ENCODE data around the gene EPB42.

DNA sequence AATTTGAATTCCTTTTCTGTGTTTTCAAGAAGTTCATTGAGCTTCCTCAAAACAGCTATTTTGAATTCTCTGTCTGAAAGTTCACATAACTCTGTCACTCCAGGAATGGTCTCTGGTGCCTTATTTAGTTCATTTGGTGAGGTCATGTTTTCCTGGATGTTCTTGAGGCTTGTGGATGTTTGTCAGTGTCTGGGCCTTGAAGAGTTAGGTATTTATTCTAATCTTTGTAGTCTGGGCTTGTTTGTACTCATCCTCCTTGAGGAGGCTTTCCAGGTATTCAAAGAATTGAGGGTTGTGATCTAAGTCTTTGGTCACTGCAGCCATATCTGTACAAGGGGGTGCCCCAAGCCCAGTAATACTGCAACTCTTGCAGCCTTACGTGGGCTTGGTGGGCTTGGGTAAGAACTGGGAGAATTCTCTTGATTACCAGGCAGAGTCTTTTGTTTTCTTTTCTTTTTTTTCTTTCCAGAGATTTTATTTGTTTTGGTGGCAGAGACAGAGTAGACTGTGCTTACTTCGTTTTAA, 55.0 kb downstream of the EPB42 start:
- TF ChIP-seq, protein P1, sequence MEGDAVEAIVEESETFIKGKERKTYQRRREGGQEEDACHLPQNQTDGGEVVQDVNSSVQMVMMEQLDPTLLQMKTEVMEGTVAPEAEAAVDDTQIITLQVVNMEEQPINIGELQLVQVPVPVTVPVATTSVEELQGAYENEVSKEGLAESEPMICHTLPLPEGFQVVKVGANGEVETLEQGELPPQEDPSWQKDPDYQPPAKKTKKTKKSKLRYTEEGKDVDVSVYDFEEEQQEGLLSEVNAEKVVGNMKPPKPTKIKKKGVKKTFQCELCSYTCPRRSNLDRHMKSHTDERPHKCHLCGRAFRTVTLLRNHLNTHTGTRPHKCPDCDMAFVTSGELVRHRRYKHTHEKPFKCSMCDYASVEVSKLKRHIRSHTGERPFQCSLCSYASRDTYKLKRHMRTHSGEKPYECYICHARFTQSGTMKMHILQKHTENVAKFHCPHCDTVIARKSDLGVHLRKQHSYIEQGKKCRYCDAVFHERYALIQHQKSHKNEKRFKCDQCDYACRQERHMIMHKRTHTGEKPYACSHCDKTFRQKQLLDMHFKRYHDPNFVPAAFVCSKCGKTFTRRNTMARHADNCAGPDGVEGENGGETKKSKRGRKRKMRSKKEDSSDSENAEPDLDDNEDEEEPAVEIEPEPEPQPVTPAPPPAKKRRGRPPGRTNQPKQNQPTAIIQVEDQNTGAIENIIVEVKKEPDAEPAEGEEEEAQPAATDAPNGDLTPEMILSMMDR (IDR thresholded peaks at IDR 0.05; ENCODE audit: insufficient read depth, low read length, poor library complexity, severe bottlenecking): no peak
- TF ChIP-seq EZH2phosphoT487 (conservative IDR thresholded peaks at IDR 0.05; ENCODE audit: low read length): no peak
